Measurements from ENCODE around the gene SMIM29.

SMIM29 gene

GRCh38 chr6:34226731-34227586 is 21.8 kb downstream of the SMIM29 start:
- DNase-seq (ENCODE audit: low read depth in 2 of 2): no peak

GRCh38 chr6:34226066-34226465 is 22.7 kb downstream of the SMIM29 start:
- no peak for DNase-seq (ENCODE audit: low read depth in 2 of 2)

- DNase-seq (ENCODE audit: low read depth in 2 of 2): no peak
Measured at GRCh38 chr6:34225551-34225950, 23.3 kb downstream of the SMIM29 start.

- DNase-seq (ENCODE audit: low read depth in 2 of 2): peak; percentile 93
Measured at GRCh38 chr6:34223956-34224940, 24.6 kb downstream of the SMIM29 start.

- no peak for DNase-seq (ENCODE audit: low read depth in 2 of 2)
Measured at GRCh38 chr6:34223381-34223955, 25.3 kb downstream of the SMIM29 start.

GRCh38 chr6:34218691-34219090 is 30.1 kb downstream of the SMIM29 start:
- DNase-seq (ENCODE audit: low read depth in 2 of 2): no peak

- DNase-seq (ENCODE audit: low read depth in 2 of 2): no peak
Measured at GRCh38 chr6:34213772-34214171, 35.0 kb downstream of the SMIM29 start.

- peak; percentile 18 to 60 for DNase-seq (ENCODE audit: low read depth in 2 of 2)
Measured at GRCh38 chr6:34207695-34208443, 40.9 kb downstream of the SMIM29 start.

GRCh38 chr6:34206726-34207125 is 42.1 kb downstream of the SMIM29 start:
- no peak for DNase-seq (ENCODE audit: low read depth in 2 of 2)

GRCh38 chr6:34205916-34206315 is 42.9 kb downstream of the SMIM29 start:
- DNase-seq (ENCODE audit: low read depth in 2 of 2): no peak

- no peak for DNase-seq (ENCODE audit: low read depth in 2 of 2)
Measured at GRCh38 chr6:34205466-34205865, 43.3 kb downstream of the SMIM29 start.

GRCh38 chr6:34204693-34205092 is 44.1 kb downstream of the SMIM29 start:
- no peak for DNase-seq (ENCODE audit: low read depth in 2 of 2)

- no peak for DNase-seq (ENCODE audit: low read depth in 2 of 2)
Measured at GRCh38 chr6:34202329-34203201, 46.2 kb downstream of the SMIM29 start.

GRCh38 chr6:34201455-34202107 is 47.2 kb downstream of the SMIM29 start:
- DNase-seq (ENCODE audit: low read depth in 2 of 2): no peak

- no peak for DNase-seq (ENCODE audit: low read depth in 2 of 2)
Measured at GRCh38 chr6:34200340-34200971, 48.4 kb downstream of the SMIM29 start.

GRCh38 chr6:34196833-34197195 is 52.0 kb downstream of the SMIM29 start:
- no peak for DNase-seq (ENCODE audit: low read depth in 2 of 2)

Measured in stimulated activated CD8-positive, alpha-beta memory T cell treated with anti-CD3 and anti-CD28 coated beads, Interleukin-15, amount 100 ng/mL, for 48 hours (primary cell).